DLD1 (cell line): Measurements from ENCODE around the gene RTEL1.
"Not testable (repeated sequence)": the region's sequence is repeated elsewhere in the genome, so short reads cannot be mapped to it uniquely, and the experiment has no call there.

Source experiments
- in situ Hi-C: cut with HindIII; loops from 2 replicates; pipeline ENCODE4 v1.10.0; 2017; ENCODE audit warnings: low sequenced_read_pairs

Gene RTEL1

GRCh38 chr20:63648895-63649589 lies 9.1 kb upstream of the RTEL1 start:
- in situ Hi-C loops = no loop called here

GRCh38 chr20:63650486-63650885 lies 7.6 kb upstream of the RTEL1 start:
- in situ Hi-C loops = not testable (repeated sequence)

DNA sequence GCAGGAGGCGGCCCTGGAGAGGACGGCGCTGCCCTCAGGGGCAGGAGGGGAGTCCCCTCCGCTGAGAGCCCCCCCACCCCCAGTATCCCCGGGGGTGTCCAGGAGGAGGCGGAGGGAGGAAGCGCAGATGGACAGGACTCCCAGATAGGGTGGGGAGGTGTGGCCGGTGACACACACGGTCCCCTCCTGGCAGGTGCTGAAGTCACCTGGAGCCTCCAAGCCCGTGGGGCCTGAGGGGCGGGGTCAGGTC lies 6.2 kb upstream of the RTEL1 start:
- in situ Hi-C loops = no loop called here

GRCh38 chr20:63652192-63652980 lies 5.7 kb upstream of the RTEL1 start:
- in situ Hi-C loops = no loop called here

GRCh38 chr20:63653041-63653973 lies 4.8 kb upstream of the RTEL1 start, which contains the start of gene STMN3:
TSS of gene STMN3 (minus strand) at chr20:63653424. CDS start at chr20:63653345, 79 bp downstream.
- in situ Hi-C loops = no loop called here

GRCh38 chr20:63653974-63654668 lies 4.0 kb upstream of the RTEL1 start:
- in situ Hi-C loops = no loop called here

GRCh38 chr20:63655249-63655648 lies 2.9 kb upstream of the RTEL1 start:
- in situ Hi-C loops = no loop called here

- in situ Hi-C loops = no loop called here
Observed at GRCh38 chr20:63656451-63656850, 1.7 kb upstream of the RTEL1 start.

DNA sequence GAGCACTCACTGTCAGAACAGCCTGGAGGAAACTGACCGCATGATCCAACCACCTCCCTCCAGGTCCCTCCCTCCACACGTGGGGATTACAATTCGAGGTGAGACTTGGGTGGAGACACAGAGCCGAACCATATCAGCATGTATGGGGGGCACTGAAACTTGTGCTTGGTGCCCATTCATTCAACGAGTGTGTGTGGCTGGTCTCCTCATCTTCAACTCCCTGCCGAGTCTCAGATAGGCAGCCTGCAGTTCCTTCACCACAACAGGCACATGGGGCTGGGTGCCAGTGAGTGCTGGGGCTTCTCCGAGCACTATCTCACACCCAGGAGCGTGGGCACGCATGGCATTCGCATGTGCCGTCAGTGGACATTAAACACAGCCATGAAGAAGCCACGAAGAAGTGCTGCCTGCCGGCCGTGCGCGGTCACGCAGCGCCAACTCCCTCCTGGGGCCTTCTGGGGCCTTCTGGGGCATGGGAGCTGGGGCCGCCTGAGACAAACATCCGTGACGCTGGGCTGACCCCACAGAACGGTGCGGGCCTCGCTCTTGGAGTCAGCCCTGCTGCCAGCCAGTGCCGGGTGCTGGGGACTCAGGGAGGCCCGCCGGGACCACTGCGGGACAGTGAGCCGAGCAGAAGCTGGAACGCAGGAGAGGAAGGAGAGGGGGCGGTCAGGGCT lies 714 bp upstream of the RTEL1 start:
- in situ Hi-C loops = no loop called here

- in situ Hi-C loops = no loop called here
Observed at GRCh38 chr20:63658749-63659187, 656 bp downstream of the RTEL1 start.

- in situ Hi-C loops = no loop called here
Observed at GRCh38 chr20:63659370-63659769, 1.3 kb downstream of the RTEL1 start.

DNA sequence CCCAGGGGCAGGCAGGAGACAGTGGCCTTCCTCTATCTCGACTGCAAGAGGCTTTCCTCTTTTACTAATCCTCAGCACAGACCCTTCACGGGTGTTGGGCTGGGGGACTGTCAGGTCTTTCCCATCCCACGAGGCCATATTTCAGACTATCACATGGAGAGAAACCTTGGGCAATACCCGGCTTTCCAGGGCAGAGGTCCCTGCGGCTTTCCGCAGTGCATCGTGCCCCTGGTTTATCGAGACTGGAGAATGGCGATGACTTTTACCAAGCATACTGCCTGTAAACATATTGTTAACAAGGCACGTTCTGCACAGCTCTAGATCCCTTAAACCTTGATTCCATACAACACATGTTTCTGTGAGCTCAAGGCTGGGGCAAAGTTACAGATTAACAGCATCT lies 2.1 kb downstream of the RTEL1 start:
- in situ Hi-C loops = not testable (repeated sequence)

GRCh38 chr20:63660622-63661021 lies 2.5 kb downstream of the RTEL1 start:
- in situ Hi-C loops = no loop called here

DNA sequence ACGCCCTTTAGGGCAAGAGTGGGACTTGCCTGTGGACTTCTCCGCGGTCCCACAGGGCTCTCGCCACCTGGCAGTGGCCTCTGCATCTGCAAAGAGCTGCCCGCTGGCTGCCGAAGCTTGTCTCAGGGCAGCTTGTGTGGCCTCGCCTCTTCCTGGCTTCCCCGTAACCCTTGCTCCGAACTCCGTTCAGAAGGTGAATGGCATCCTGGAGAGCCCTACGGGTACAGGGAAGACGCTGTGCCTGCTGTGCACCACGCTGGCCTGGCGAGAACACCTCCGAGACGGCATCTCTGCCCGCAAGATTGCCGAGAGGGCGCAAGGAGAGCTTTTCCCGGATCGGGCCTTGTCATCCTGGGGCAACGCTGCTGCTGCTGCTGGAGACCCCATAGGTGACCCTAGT lies 3.0 kb downstream of the RTEL1 start:
- in situ Hi-C loops = no loop called here

DNA sequence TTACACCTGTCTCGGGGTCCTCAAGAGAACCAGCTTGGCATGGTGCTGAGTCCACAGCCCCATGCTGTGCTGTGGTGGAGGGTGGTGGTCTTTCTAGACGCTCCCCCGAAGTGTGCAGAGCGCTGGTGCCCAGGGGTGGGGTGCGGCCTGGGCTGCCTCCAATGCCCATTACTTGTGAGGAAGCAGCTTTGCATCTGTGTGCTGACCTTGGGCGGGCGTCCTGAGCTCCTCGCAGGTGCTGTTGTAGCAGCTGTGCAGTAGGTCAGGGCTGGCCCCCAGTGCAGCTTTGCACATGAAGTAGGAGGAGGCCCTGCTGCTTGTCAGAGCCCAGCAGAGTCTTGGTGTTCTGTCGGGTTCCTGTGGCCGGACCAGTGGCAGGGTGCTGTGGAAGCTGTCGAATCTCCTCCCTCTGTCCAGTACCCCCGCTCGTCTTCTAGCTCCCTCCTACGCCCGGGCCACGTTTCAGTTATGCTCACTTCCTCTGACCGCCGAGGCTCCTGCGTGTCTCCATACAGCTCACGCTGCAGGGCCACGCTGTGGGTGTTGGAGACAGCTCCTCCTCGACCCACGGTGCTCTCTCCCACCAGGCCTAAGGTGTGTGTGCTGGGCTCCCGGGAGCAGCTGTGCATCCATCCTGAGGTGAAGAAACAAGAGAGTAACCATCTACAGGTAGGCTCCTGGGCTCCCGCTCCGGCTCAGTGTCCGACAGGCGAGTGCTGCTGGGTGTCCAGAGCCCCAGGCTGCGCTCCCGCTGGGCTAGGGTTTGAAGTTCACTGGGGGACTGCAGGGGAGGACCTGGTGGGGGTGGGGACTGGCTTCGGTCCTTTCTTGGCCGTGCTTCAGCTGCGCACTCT lies 4.1 kb downstream of the RTEL1 start:
- in situ Hi-C loops = no loop called here

GRCh38 chr20:63662813-63663189 lies 4.7 kb downstream of the RTEL1 start:
- in situ Hi-C loops = no loop called here

GRCh38 chr20:63663332-63664066 lies 5.4 kb downstream of the RTEL1 start:
- in situ Hi-C loops = no loop called here

GRCh38 chr20:63664143-63664851 lies 6.2 kb downstream of the RTEL1 start:
- in situ Hi-C loops = no loop called here
